Fibroblast of lung (primary cell): ENCODE results near the gene CLMN. TPM values are rescaled to one million over a fixed set of nuclear protein-coding genes. Genes with fewer than 3 reads are reported as not detected.
A peak's percentile ranks its signal among the peaks of the same experiment; 100 is the strongest.

ENCODE experiments used
- DNase-seq, 2 donors: peaks; one replicate each; pipeline versions ENCODE4 v3.0.0 to v3.0.0-alpha.2; 2010; ENCODE audit warnings: low read depth in 2 of 2
- H2AFZ ChIP-seq: 2 replicates; pipeline ENCODE4 v1.5.1; 2012; ENCODE audit warnings: low read length, control low read depth, inconsistent platforms
- H3K27ac ChIP-seq: 2 replicates; pipeline ENCODE4 v1.5.1; 2011; ENCODE audit warnings: low read length, control low read depth; ENCODE audit not compliant: insufficient read depth
- H3K27me3 ChIP-seq: 2 replicates; pipeline ENCODE4 v1.5.1; 2011; ENCODE audit warnings: mild to moderate bottlenecking, low read length; ENCODE audit not compliant: control insufficient read depth, insufficient read depth
- H3K36me3 ChIP-seq: 2 replicates; pipeline ENCODE4 v1.5.1; 2011; ENCODE audit warnings: low read length; ENCODE audit not compliant: control insufficient read depth, insufficient read depth
- H3K4me1 ChIP-seq: 2 replicates; pipeline ENCODE4 v1.5.1; 2011; ENCODE audit warnings: low read length; ENCODE audit not compliant: control insufficient read depth, insufficient read depth; ENCODE audit errors: extremely low read depth
- H3K4me2 ChIP-seq: 2 replicates; pipeline ENCODE4 v1.5.1; 2011; ENCODE audit warnings: low read length, control low read depth; ENCODE audit not compliant: insufficient read depth; ENCODE audit errors: extremely low read depth
- H3K4me3 ChIP-seq, 4 experiments: fragments of 200-600 bp in 1 of 4; sonication (generic) in 1 of 4; replicated peaks in 1 of 4; 2 replicates each; pipeline ENCODE4 v1.5.1; 2011 to 2016; ENCODE audit warnings: low read length in 4 of 4, low read depth in 3 of 4, mild to moderate bottlenecking in 3 of 4, control low read depth in 2 of 4, inconsistent platforms in 1 of 4, mixed read lengths in 1 of 4; ENCODE audit not compliant: insufficient read depth in 1 of 4; ENCODE audit errors: control extremely low read depth in 1 of 4
- H3K79me2 ChIP-seq: 2 replicates; pipeline ENCODE4 v1.5.1; 2012; ENCODE audit warnings: mild to moderate bottlenecking, low read length, inconsistent platforms; ENCODE audit not compliant: control insufficient read depth, insufficient read depth
- H3K9ac ChIP-seq: 2 replicates; pipeline ENCODE4 v1.5.1; 2011; ENCODE audit warnings: mild to moderate bottlenecking, low read length, control low read depth; ENCODE audit not compliant: insufficient read depth
- H3K9me3 ChIP-seq: 2 replicates; pipeline ENCODE4 v1.5.1; 2012; ENCODE audit warnings: low read depth, low read length; ENCODE audit not compliant: control insufficient read depth, insufficient read depth
- H4K20me1 ChIP-seq: 2 replicates; pipeline ENCODE4 v1.5.1; 2011; ENCODE audit warnings: low read length; ENCODE audit not compliant: control insufficient read depth, insufficient read depth; ENCODE audit errors: extremely low read depth
- EZH2 ChIP-seq: IDR thresholded peaks from 2 replicates; pipeline ENCODE4 v1.5.1; 2012; ENCODE audit warnings: low read length, control low read depth, mild to moderate bottlenecking; ENCODE audit errors: missing control alignments
- polyA plus RNA-seq, 2 donors: library from polyadenylated mRNA; depleted of rRNA in 1 of 2; stranded (reverse) in 1 of 2; unstranded in 1 of 2; fragments of >200 nt; gene quantifications; 2 replicates each; pipeline ENCODE4 v1.2.1, GENCODE V29; 2011 to 2012; ENCODE audit warnings: missing spikeins in 1 of 2
- total RNA-seq: library from RNA; depleted of rRNA; stranded (reverse); fragments of >200 nt; gene quantifications from 2 replicates; pipeline ENCODE4 v1.2.1, GENCODE V29; 2014
- TF ChIP-seq, protein P1 (sequence below), 2 donors: IDR thresholded peaks in 1 of 2; conservative IDR thresholded peaks in 1 of 2; 1 replicate in 1 of 2; 2 replicates in 1 of 2; pipeline ENCODE4 v1.5.1; 2011 to 2012; ENCODE audit warnings: low read length in 2 of 2, control low read depth in 1 of 2, inconsistent platforms in 1 of 2, low read depth in 1 of 2, mild to moderate bottlenecking in 1 of 2

The CLMN gene
- total and polyA plus RNA-seq, 2 donors (not counting 1 experiment from before 2014, with no cell fraction given) = 0.83 to 2.7 TPM

DNA sequence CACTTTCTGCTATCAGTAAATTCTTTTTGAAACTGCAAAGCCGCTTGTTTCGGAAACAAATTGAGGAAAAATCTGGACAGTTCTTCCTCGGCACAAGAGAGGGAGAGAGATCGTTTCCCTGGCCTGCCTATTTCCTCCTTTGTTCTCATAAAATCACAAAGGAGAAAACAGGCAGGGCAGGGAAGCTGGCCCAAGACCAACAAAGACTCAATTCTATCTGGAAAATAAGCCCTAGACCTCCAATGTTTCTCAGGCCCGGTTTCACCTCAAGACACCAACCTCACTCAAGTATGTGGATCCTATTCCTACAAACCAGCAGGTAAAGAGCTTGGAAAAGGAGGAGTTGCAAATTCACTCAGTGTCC lies 181.9 kb downstream of the CLMN start:
- Histone ChIP-seq H3K9me3 (no peaks in the 10 kb centered on the region), H3K4me3 (no peak overlapping the region), H3K4me1 (peaks cover 2% of the 10 kb centered on the region), H3K4me2 (no peak overlapping the region), H3K27ac (no peak overlapping the region), H4K20me1 (no peaks in the 10 kb centered on the region), H3K9ac (no peak overlapping the region), H3K79me2 (peaks cover 63% of the 10 kb centered on the region), H3K36me3 (no peaks in the 10 kb centered on the region), H2AFZ (no peak overlapping the region), H3K27me3 (no peaks in the 10 kb centered on the region)
- no peak for DNase-seq
- TF ChIP-seq, protein P1, sequence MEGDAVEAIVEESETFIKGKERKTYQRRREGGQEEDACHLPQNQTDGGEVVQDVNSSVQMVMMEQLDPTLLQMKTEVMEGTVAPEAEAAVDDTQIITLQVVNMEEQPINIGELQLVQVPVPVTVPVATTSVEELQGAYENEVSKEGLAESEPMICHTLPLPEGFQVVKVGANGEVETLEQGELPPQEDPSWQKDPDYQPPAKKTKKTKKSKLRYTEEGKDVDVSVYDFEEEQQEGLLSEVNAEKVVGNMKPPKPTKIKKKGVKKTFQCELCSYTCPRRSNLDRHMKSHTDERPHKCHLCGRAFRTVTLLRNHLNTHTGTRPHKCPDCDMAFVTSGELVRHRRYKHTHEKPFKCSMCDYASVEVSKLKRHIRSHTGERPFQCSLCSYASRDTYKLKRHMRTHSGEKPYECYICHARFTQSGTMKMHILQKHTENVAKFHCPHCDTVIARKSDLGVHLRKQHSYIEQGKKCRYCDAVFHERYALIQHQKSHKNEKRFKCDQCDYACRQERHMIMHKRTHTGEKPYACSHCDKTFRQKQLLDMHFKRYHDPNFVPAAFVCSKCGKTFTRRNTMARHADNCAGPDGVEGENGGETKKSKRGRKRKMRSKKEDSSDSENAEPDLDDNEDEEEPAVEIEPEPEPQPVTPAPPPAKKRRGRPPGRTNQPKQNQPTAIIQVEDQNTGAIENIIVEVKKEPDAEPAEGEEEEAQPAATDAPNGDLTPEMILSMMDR (conservative IDR thresholded peaks at IDR 0.05 in 1 of 2, IDR thresholded peaks at IDR 0.05 in 1 of 2; ENCODE audit: low read depth in 1 of 2, low read length in 2 of 2) = no peak
- no peak for TF ChIP-seq EZH2

DNA sequence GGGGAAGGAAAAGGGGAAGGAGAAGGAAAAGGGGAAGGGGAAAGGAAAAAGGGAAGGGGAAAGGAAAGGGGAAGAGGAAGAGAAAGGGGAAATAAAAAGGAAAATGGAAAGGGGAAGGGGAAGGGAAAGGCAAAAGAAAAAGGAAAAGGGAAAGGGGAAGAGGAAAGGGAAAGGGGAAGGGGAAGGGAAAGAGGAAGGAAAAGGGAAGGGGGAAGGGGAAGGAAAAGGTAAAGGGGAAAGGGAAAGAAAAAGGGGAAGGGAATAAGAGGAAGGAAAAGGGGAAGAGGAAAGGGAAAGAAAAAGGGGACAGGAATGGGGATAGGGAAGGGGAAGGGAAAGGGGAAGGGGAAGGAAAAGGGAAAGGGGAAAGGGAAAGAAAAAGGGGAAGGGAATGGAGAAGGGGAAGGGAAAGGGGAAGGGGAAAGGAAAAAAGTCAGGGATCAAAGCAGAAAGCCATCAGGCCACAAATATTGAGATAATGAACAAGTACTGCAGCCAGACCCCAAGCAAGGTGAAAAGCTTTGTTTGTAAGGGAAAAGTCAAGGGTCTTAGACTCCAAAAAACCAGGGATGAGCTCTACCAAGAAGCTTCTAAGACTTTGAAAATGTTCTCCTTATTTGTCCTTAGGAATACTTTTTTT lies 182.4 kb downstream of the CLMN start:
- H3K4me2 ChIP-seq = no peak overlapping the region
- H3K9ac ChIP-seq = no peak overlapping the region
- no peak for DNase-seq
- no peak for TF ChIP-seq EZH2
- TF ChIP-seq, protein P1 (conservative IDR thresholded peaks at IDR 0.05 in 1 of 2, IDR thresholded peaks at IDR 0.05 in 1 of 2; ENCODE audit: low read depth in 1 of 2, low read length in 2 of 2) = no peak
- H2AFZ ChIP-seq = no peak overlapping the region
- no peaks in the 10 kb centered on the region for H3K9me3 ChIP-seq
- peaks cover 58% of the 10 kb centered on the region for H3K79me2 ChIP-seq
- no peaks in the 10 kb centered on the region for H3K27me3 ChIP-seq
- H3K4me3 ChIP-seq = no peak overlapping the region
- H4K20me1 ChIP-seq = no peaks in the 10 kb centered on the region
- H3K27ac ChIP-seq = no peak overlapping the region
- H3K36me3 ChIP-seq = no peaks in the 10 kb centered on the region
- H3K4me1 ChIP-seq = peaks cover 2% of the 10 kb centered on the region

DNA sequence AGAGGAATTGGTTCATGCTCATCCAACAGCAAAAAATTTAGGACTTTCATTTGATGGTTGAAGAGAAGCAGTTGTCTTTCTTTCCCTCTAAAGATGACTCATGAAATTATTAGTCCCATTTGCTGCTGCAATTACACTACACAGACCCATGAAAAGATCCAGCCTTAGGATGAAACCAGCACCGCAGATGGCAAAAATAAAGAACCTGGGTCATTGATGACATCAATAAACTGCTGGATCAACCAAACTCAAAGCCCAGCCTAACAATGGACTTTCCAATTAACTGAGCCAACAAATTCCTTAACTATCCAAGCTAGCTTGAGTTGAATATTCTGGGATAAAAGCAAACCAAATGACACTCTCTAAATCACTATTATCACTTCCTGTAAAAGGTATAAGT lies 183.1 kb downstream of the CLMN start:
- no peak overlapping the region for H3K27ac ChIP-seq
- no peaks in the 10 kb centered on the region for H3K27me3 ChIP-seq
- no peak for TF ChIP-seq EZH2
- TF ChIP-seq, protein P1 (conservative IDR thresholded peaks at IDR 0.05 in 1 of 2, IDR thresholded peaks at IDR 0.05 in 1 of 2; ENCODE audit: low read depth in 1 of 2, low read length in 2 of 2) = no peak
- H3K4me3 ChIP-seq = no peak overlapping the region
- peaks cover 52% of the 10 kb centered on the region for H3K79me2 ChIP-seq
- no peak overlapping the region for H3K9ac ChIP-seq
- peaks cover 2% of the 10 kb centered on the region for H3K4me1 ChIP-seq
- no peaks in the 10 kb centered on the region for H4K20me1 ChIP-seq
- H3K36me3 ChIP-seq = no peaks in the 10 kb centered on the region
- H3K9me3 ChIP-seq = no peaks in the 10 kb centered on the region
- DNase-seq = peak in 1 of 2 donors; percentile 8
- no peak overlapping the region for H2AFZ ChIP-seq
- H3K4me2 ChIP-seq = no peak overlapping the region
